GM23248 (cell line): ENCODE results near the gene TMEM273. TPM values are rescaled to one million over a fixed set of nuclear protein-coding genes. Genes with fewer than 3 reads are reported as not detected.

Experiments
- DNase-seq: peaks from one replicate; pipeline ENCODE4 v3.0.0-alpha.2; 2015
- H2AFZ ChIP-seq: fragments of 200-600 bp; sonication (generic); 2 replicates; pipeline ENCODE4 v1.6.1; 2016; ENCODE audit warnings: antibody characterized with exemption
- H3F3A ChIP-seq: fragments of 200-600 bp; sonication (generic); 2 replicates; pipeline ENCODE4 v1.6.1; 2016; ENCODE audit warnings: mild to moderate bottlenecking, antibody characterized with exemption, mixed run types; ENCODE audit not compliant: insufficient read depth
- H3K27ac ChIP-seq: fragments of 200-600 bp; sonication (generic); 2 replicates; pipeline ENCODE4 v1.5.1; 2016; ENCODE audit warnings: mild to moderate bottlenecking
- H3K27me3 ChIP-seq: fragments of 200-600 bp; sonication (generic); replicated peaks from 2 replicates; pipeline ENCODE4 v1.6.1; 2016; ENCODE audit warnings: mild to moderate bottlenecking; ENCODE audit not compliant: insufficient read depth
- H3K36me3 ChIP-seq: fragments of 200-600 bp; sonication (generic); 2 replicates; pipeline ENCODE4 v1.6.1; 2016; ENCODE audit warnings: low read depth, mild to moderate bottlenecking
- H3K4me1 ChIP-seq: fragments of 200-600 bp; sonication (generic); 2 replicates; pipeline ENCODE4 v1.6.1; 2016; ENCODE audit warnings: mild to moderate bottlenecking; ENCODE audit not compliant: insufficient read depth
- H3K4me2 ChIP-seq: fragments of 200-600 bp; sonication (generic); one replicate; pipeline ENCODE4 v1.6.1; 2016; ENCODE audit warnings: mild to moderate bottlenecking; ENCODE audit not compliant: unreplicated experiment
- H3K4me3 ChIP-seq: fragments of 200-600 bp; sonication (generic); 2 replicates; pipeline ENCODE4 v1.5.1; 2016; ENCODE audit warnings: mild to moderate bottlenecking
- H3K79me2 ChIP-seq: fragments of 200-600 bp; sonication (generic); 2 replicates; pipeline ENCODE4 v1.6.1; 2016; ENCODE audit warnings: mild to moderate bottlenecking; ENCODE audit not compliant: insufficient read depth
- H3K9ac ChIP-seq: fragments of 200-600 bp; sonication (generic); 2 replicates; pipeline ENCODE4 v1.6.1; 2016; ENCODE audit warnings: mild to moderate bottlenecking
- H3K9me2 ChIP-seq: fragments of 200-600 bp; sonication (generic); 2 replicates; pipeline ENCODE4 v1.6.1; 2016; ENCODE audit warnings: mixed run types, mild to moderate bottlenecking, moderate library complexity; ENCODE audit not compliant: insufficient read depth
- H3K9me3 ChIP-seq: fragments of 200-600 bp; sonication (generic); one replicate; pipeline ENCODE4 v1.6.1; 2017; ENCODE audit warnings: low read depth
- H4K20me1 ChIP-seq: fragments of 200-600 bp; sonication (generic); 2 replicates; pipeline ENCODE4 v1.6.0; 2016; ENCODE audit not compliant: insufficient read depth
- EZH2 ChIP-seq: fragments of 200-600 bp; sonication (generic); IDR thresholded peaks from 2 replicates; pipeline ENCODE4 v1.6.1; 2018; ENCODE audit warnings: antibody characterized with exemption, mild to moderate bottlenecking; ENCODE audit not compliant: insufficient read depth, poor library complexity, severe bottlenecking
- EZH2phosphoT487 ChIP-seq: fragments of 200-600 bp; sonication (generic); IDR thresholded peaks from 2 replicates; pipeline ENCODE4 v1.6.1; 2018; ENCODE audit warnings: antibody characterized with exemption, moderate library complexity, mild to moderate bottlenecking, low read depth; ENCODE audit not compliant: insufficient read depth
- WGBS, 2 experiments: methylation state at CpG; one replicate each; pipeline ENCODE4 v1.1.6; 2015 to 2017; ENCODE audit warnings: low lambda C conversion rate in 2 of 2, low coverage in 1 of 2; ENCODE audit errors: missing lambda C conversion rate in 2 of 2; 5-methylcytosine and 5-hydroxymethylcytosine counted together
- in situ Hi-C: fragments of 300-500 bp; cut with MboI; formaldehyde crosslinking; loops from 2 replicates; pipeline ENCODE4 v1.15.0; 2020
- polyA plus RNA-seq: library from polyadenylated mRNA; unstranded; fragments of >200 nt; fragmentation: Nextera tagmentation; extraction: Ambion mirVana; gene quantifications from 2 replicates; pipeline ENCODE4 v1.2.1, GENCODE V29; 2016
- total RNA-seq: library from RNA; depleted of rRNA; stranded (reverse); fragments of >200 nt; shearing (Covaris generic); gene quantifications from 2 replicates; pipeline ENCODE4 v1.2.3, GENCODE V29; 2014

Gene TMEM273
- total and polyA plus RNA-seq, 2 experiments from 2014 or later: not detected

DNA sequence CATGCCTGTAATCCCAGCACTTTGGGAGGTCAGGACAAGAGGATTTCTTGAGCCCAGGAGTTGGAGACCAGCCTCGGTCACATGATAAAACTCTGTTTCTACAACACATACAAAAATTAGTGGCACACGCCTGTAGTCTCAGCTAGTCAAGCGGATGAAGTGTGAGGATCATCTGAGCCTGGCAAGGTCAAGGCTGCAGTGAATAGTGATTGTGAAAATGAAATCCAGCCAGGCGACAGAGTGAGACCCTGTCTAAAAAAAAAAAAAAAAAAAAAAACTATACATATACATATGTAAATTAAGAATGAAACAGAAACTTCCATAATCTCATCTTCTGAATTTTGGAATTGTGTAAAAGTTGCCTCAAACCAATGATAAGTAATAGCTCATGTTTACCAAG lies 36.2 kb downstream of the TMEM273 start:
- DNase-seq: no peak
- in situ Hi-C loops: loop anchor here (25.0 kb wide), 1 partner anchor 490 kb away; no protein-coding TSS in a partner anchor
- WGBS, 2 experiments: 85 to 93% methylated on average over 4 of the region's 4 CpGs
- no peak overlapping the region for H2AFZ ChIP-seq
- H3F3A ChIP-seq: no peaks in the 10 kb centered on the region
- no peaks in the 10 kb centered on the region for H3K27me3 ChIP-seq
- H3K9me2 ChIP-seq: no peaks in the 10 kb centered on the region
- peaks cover 19% of the 10 kb centered on the region for H3K4me1 ChIP-seq
- no peak overlapping the region for H3K4me2 ChIP-seq
- no peaks in the 10 kb centered on the region for H3K9me3 ChIP-seq
- no peak overlapping the region for H3K4me3 ChIP-seq
- TF ChIP-seq EZH2: no peak
- no peak for TF ChIP-seq EZH2phosphoT487
- H3K79me2 ChIP-seq: no peaks in the 10 kb centered on the region
- no peak overlapping the region for H3K27ac ChIP-seq
- no peaks in the 10 kb centered on the region for H4K20me1 ChIP-seq
- no peak overlapping the region for H3K9ac ChIP-seq
- H3K36me3 ChIP-seq: no peaks in the 10 kb centered on the region

DNA sequence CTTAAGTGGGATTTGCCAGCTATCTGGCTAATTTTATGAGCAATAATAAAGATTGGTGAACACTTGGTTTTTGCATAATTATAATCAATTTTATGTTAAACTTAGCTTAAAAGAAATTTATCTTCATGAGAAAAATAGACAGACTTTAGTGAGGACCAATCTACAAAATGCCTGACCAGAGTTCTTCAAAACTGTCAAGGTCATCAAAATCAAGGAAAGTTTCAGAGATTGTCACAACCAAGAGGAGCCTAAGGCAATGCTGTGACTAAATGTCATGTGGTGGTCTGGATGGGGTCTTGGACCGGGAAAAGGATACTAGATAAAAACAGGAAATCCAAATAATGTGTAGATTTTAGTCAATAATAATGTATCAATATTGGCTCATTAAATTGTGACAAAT lies 36.7 kb downstream of the TMEM273 start:
- no peaks in the 10 kb centered on the region for H3K9me2 ChIP-seq
- H3K79me2 ChIP-seq: no peaks in the 10 kb centered on the region
- H3K27me3 ChIP-seq: no peaks in the 10 kb centered on the region
- WGBS, 2 experiments: 67% methylated on average over 1 of the region's 1 CpG
- no peaks in the 10 kb centered on the region for H3F3A ChIP-seq
- no peak for DNase-seq
- H3K9ac ChIP-seq: no peak overlapping the region
- H2AFZ ChIP-seq: no peak overlapping the region
- H3K4me3 ChIP-seq: no peak overlapping the region
- H3K4me1 ChIP-seq: peaks cover 19% of the 10 kb centered on the region
- H3K27ac ChIP-seq: no peak overlapping the region
- H3K36me3 ChIP-seq: no peaks in the 10 kb centered on the region
- no peak for TF ChIP-seq EZH2
- TF ChIP-seq EZH2phosphoT487: no peak
- no peaks in the 10 kb centered on the region for H3K9me3 ChIP-seq
- no peaks in the 10 kb centered on the region for H4K20me1 ChIP-seq
- H3K4me2 ChIP-seq: no peak overlapping the region
- in situ Hi-C loops: loop anchor here (25.0 kb wide), 1 partner anchor 489 kb away; no protein-coding TSS in a partner anchor

DNA sequence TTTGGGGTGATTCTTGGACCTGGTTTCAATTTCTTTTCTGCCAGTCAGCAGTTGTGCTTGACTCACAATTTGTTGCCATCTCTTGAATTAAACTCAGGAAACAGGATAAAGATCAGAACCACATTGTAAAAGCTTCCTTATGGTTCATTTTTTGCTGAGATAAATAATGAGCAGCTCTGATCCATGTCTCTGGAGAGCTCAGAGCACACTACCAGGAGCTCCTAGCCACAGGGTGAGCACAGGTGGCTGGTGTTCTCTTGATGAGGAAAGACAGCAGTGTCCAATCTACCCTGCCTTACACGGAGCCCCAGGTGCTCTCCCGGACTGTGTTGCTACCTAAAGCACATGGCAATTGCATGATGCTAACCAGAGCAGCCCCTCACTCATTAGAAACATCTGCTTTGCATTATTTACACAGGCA lies 37.2 kb downstream of the TMEM273 start:
- WGBS, 2 experiments: 62 to 68% methylated on average over 2 of the region's 2 CpGs
- Histone ChIP-seq H3K9me2 (no peaks in the 10 kb centered on the region), H3K9ac (no peak overlapping the region), H3K4me3 (no peak overlapping the region), H3K27ac (no peak overlapping the region), H4K20me1 (no peaks in the 10 kb centered on the region), H3K27me3 (no peaks in the 10 kb centered on the region), H3K79me2 (no peaks in the 10 kb centered on the region), H3K36me3 (no peaks in the 10 kb centered on the region), H3K4me2 (no peak overlapping the region), H2AFZ (no peak overlapping the region), H3F3A (no peaks in the 10 kb centered on the region), H3K9me3 (no peaks in the 10 kb centered on the region), H3K4me1 (peaks cover 19% of the 10 kb centered on the region)
- TF ChIP-seq EZH2 (no peak), EZH2phosphoT487 (no peak)
- DNase-seq: peak; percentile 10
- in situ Hi-C loops: loop anchor here (25.0 kb wide), 1 partner anchor 489 kb away; no protein-coding TSS in a partner anchor

DNA sequence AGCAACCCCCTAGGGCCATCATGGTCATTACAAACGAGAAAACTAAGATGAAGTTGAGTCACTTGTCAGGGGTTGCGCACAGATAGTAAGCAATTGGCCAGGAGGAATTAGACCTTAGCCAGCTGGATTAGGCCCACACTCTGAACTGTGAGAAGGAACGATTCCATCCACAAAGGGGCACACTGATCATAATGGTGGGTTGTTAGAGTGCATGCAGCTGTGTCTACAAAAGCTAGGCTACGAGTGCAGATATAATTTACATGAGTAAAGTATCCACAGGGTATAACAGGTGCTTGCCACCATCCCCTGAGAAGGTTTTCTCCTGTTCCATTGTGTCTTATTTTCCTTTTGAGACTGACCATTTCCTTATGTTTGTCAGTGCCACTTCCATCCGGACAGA lies 37.8 kb downstream of the TMEM273 start:
- peak; percentile 20 for DNase-seq
- in situ Hi-C loops: loop anchor here (25.0 kb wide), 1 partner anchor 488 kb away; no protein-coding TSS in a partner anchor
- no peak overlapping the region for H2AFZ ChIP-seq
- peaks cover 19% of the 10 kb centered on the region for H3K4me1 ChIP-seq
- no peaks in the 10 kb centered on the region for H3K9me2 ChIP-seq
- TF ChIP-seq EZH2 (no peak), EZH2phosphoT487 (no peak)
- no peak overlapping the region for H3K9ac ChIP-seq
- no peaks in the 10 kb centered on the region for H3K36me3 ChIP-seq
- no peaks in the 10 kb centered on the region for H3K27me3 ChIP-seq
- no peaks in the 10 kb centered on the region for H3K9me3 ChIP-seq
- H4K20me1 ChIP-seq: no peaks in the 10 kb centered on the region
- no peaks in the 10 kb centered on the region for H3F3A ChIP-seq
- H3K4me3 ChIP-seq: no peak overlapping the region
- WGBS, 2 experiments: 66 to 75% methylated on average over 5 of the region's 5 CpGs
- no peaks in the 10 kb centered on the region for H3K79me2 ChIP-seq
- no peak overlapping the region for H3K4me2 ChIP-seq
- no peak overlapping the region for H3K27ac ChIP-seq
